Measurements from ENCODE around the gene HSPG2.

DNA sequence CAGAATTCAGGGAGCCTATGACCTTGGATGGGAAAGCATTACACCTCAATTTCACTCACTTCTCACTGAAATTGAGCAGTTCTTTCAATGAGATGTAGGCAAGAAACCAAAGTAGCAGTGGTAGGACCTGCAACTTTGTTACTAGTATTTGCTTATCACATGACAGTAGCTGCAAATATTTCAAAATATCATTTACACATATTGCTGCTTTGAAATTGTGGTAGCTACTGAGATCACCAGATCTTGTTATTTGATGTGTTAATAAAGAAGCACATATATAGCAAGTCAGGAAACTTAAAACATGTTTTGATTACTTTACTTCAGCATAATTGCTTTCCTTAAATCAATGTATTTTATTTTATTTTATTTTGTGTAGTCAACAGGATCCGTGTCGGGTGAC lies 112.2 kb downstream of the HSPG2 start:
- TF ChIP-seq, protein P1, sequence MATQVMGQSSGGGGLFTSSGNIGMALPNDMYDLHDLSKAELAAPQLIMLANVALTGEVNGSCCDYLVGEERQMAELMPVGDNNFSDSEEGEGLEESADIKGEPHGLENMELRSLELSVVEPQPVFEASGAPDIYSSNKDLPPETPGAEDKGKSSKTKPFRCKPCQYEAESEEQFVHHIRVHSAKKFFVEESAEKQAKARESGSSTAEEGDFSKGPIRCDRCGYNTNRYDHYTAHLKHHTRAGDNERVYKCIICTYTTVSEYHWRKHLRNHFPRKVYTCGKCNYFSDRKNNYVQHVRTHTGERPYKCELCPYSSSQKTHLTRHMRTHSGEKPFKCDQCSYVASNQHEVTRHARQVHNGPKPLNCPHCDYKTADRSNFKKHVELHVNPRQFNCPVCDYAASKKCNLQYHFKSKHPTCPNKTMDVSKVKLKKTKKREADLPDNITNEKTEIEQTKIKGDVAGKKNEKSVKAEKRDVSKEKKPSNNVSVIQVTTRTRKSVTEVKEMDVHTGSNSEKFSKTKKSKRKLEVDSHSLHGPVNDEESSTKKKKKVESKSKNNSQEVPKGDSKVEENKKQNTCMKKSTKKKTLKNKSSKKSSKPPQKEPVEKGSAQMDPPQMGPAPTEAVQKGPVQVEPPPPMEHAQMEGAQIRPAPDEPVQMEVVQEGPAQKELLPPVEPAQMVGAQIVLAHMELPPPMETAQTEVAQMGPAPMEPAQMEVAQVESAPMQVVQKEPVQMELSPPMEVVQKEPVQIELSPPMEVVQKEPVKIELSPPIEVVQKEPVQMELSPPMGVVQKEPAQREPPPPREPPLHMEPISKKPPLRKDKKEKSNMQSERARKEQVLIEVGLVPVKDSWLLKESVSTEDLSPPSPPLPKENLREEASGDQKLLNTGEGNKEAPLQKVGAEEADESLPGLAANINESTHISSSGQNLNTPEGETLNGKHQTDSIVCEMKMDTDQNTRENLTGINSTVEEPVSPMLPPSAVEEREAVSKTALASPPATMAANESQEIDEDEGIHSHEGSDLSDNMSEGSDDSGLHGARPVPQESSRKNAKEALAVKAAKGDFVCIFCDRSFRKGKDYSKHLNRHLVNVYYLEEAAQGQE (IDR thresholded peaks at IDR 0.05; ENCODE audit: insufficient read depth in 1 of 2, low read depth in 2 of 2, low read length in 1 of 2): no peak
- TF ChIP-seq, protein P2, sequence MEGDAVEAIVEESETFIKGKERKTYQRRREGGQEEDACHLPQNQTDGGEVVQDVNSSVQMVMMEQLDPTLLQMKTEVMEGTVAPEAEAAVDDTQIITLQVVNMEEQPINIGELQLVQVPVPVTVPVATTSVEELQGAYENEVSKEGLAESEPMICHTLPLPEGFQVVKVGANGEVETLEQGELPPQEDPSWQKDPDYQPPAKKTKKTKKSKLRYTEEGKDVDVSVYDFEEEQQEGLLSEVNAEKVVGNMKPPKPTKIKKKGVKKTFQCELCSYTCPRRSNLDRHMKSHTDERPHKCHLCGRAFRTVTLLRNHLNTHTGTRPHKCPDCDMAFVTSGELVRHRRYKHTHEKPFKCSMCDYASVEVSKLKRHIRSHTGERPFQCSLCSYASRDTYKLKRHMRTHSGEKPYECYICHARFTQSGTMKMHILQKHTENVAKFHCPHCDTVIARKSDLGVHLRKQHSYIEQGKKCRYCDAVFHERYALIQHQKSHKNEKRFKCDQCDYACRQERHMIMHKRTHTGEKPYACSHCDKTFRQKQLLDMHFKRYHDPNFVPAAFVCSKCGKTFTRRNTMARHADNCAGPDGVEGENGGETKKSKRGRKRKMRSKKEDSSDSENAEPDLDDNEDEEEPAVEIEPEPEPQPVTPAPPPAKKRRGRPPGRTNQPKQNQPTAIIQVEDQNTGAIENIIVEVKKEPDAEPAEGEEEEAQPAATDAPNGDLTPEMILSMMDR (IDR thresholded peaks at IDR 0.05): no peak
- no peak for TF ChIP-seq POLR2AphosphoS5 (IDR thresholded peaks at IDR 0.05; ENCODE audit: low read depth, low read length)
- TF ChIP-seq TCF7L2 (IDR thresholded peaks at IDR 0.05; ENCODE audit: low read depth, low read length): no peak

All from Panc1 (cell line).